ENCODE results near the gene CHAC1.

CHAC1 gene

DNA sequence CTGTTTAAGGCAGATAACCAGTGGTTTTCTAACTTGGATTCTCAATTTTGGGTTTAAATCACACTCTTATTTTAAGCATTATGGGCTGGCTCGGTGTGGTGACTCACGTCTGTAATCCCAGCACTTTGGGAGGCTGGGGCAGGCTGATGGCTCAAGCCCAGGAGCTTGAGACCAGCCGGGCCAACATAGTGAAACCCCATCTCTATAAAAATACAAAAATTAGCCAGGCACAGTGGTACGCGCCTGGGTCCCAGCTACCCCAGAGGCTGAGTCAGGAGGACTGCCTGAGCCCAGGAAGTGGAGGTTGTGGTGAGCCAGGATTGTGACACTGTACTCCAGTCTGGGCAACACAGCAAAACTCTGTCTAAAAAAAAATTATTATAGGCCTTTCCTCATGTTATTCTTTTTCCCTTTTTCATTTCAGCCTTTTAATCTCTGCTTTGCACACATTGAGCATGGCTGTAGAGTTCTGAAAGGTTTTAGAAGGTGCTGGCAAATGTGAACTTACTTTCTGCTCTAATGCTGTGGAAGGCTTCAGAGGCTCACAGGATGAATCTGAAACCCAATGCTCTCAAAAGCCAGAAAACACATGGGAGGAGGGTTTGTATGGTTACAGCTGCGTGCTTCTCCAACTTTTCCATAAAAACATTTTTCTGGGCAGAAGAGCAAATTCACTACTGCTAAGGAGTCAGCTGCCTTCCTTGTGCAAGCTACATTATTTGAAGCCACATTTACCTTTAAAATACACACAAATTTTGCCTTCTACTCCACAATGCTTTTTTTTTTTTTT is 32.5 kb downstream of the CHAC1 start:
- intact Hi-C loops (cut with micrococcal nuclease) = no loop called here
- peaks cover 100% of the 10 kb centered on the region for H3K36me3 Mint-ChIP-seq (ENCODE audit: low read depth)
- no peaks in the 10 kb centered on the region for H3K9me3 Mint-ChIP-seq
- H3K4me3 Mint-ChIP-seq = no peak overlapping the region
- no peaks in the 10 kb centered on the region for H3K4me1 Mint-ChIP-seq (ENCODE audit: low read depth)
- H3K27ac Mint-ChIP-seq = no peak overlapping the region
- H3K27me3 Mint-ChIP-seq = no peaks in the 10 kb centered on the region

DNA sequence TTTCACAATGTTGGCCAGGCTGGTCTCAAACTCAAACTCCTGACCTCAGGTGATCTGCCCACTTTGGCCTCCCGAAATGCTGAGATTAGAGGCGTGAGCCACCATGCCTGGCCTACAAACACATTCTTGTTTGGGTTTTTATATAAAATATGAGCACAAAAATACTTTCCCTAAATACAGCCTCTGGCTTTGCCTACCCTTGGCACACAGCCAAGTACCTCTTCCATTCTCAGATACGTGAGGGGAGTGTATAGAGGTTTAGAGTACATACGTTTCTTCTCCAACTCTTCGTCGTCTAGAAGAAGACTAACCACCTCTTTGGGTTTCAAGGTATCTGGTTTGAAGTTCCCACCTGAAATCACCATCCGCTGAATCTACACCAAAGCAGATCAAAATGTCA is 33.5 kb downstream of the CHAC1 start:
- no peaks in the 10 kb centered on the region for H3K27me3 Mint-ChIP-seq
- peaks cover 100% of the 10 kb centered on the region for H3K36me3 Mint-ChIP-seq (ENCODE audit: low read depth)
- H3K9me3 Mint-ChIP-seq = no peaks in the 10 kb centered on the region
- no peak overlapping the region for H3K27ac Mint-ChIP-seq
- H3K4me3 Mint-ChIP-seq = no peak overlapping the region
- intact Hi-C loops (cut with micrococcal nuclease) = no loop called here
- H3K4me1 Mint-ChIP-seq (ENCODE audit: low read depth) = no peaks in the 10 kb centered on the region

DNA sequence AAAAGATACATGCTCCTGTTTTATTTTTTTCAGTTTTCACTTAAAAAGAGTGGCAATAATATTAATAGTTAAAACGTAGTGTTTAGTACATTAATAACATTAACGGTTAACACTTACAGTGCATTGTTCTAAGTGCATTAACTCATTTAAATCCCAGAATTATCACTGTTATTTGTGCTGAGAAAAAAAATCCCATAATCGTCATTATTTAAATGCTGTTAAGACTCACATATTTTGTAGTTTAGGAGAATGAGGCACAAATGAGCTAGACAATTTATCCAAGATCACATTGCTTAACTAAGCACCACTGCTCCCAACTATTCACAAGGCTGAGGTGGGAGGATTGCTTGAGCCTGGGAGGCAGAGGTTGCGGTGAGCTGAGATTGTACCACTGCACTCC is 34.9 kb downstream of the CHAC1 start:
- no peak overlapping the region for H3K27ac Mint-ChIP-seq
- no peaks in the 10 kb centered on the region for H3K4me1 Mint-ChIP-seq (ENCODE audit: low read depth)
- H3K36me3 Mint-ChIP-seq (ENCODE audit: low read depth) = peaks cover 100% of the 10 kb centered on the region
- no peak overlapping the region for H3K4me3 Mint-ChIP-seq
- no peaks in the 10 kb centered on the region for H3K9me3 Mint-ChIP-seq
- H3K27me3 Mint-ChIP-seq = no peaks in the 10 kb centered on the region
- intact Hi-C loops (cut with micrococcal nuclease) = no loop called here

DNA sequence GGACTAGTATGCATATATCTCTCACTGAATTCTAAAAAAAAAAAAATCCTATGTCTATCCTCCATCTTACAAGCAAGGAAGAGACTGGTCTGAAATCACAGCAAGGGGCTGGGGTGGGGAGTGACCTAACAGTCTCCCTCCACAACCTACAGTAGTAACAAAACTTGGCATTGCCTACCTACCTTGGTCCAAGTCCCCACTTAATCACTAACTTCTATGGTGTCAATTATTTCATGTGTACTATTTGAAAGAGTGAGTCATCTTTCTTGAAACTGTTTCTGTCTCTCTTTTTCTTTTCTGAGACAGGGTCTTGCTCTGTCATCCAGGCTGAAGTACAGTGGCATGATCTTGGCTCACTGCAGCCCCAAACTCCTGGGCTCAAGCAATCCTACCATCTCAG is 36.8 kb downstream of the CHAC1 start:
- Mint-ChIP-seq H3K9me3 (no peaks in the 10 kb centered on the region), H3K27me3 (no peaks in the 10 kb centered on the region), H3K4me3 (no peak overlapping the region), H3K27ac (no peak overlapping the region), H3K4me1 (ENCODE audit: low read depth) (no peaks in the 10 kb centered on the region), H3K36me3 (ENCODE audit: low read depth) (peaks cover 100% of the 10 kb centered on the region)
- intact Hi-C loops (cut with micrococcal nuclease) = no loop called here

DNA sequence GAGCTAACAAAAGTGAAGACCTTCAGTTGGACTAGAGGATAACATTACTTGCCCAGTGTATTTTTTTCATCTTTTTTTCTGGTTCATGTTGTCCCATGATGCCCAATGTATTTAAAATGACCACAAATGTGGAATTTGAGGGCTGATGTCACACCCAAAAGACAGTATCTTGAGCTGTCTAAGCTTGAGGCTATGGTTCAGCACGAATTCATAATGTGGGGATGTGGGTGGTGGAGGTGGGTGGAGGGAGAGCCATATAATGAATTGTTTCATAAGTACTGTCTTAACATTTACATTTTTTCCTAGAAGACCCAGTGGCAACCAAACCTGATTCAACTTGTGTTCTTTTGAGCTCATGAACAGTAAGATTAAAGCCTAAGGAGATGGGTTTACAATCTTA is 37.5 kb downstream of the CHAC1 start:
- Mint-ChIP-seq H3K4me1 (ENCODE audit: low read depth) (no peaks in the 10 kb centered on the region), H3K27me3 (no peaks in the 10 kb centered on the region), H3K4me3 (no peak overlapping the region), H3K9me3 (no peaks in the 10 kb centered on the region), H3K27ac (no peak overlapping the region), H3K36me3 (ENCODE audit: low read depth) (peaks cover 100% of the 10 kb centered on the region)
- intact Hi-C loops (cut with micrococcal nuclease) = no loop called here

DNA sequence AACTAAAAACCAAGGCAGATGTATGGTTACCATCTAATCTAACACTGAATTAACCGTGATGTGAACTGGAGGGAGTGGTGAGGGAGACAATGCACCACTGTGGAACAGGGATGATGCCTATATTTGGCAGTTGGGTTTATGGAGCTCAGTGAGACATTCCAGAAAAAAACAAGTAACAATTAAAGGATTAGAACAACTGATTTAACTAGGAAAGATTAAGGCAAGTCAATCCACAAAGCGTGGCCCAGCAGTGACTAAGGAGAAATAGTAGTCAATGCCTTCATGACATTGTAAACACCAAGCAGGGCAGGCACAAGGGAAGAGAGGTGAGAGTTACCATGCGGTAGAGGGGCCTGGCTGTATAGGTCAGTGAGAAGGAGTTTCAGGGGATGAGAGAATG is 38.1 kb downstream of the CHAC1 start:
- intact Hi-C loops (cut with micrococcal nuclease) = no loop called here
- Mint-ChIP-seq H3K4me3 (no peak overlapping the region), H3K36me3 (ENCODE audit: low read depth) (peaks cover 100% of the 10 kb centered on the region), H3K27ac (no peak overlapping the region), H3K27me3 (no peaks in the 10 kb centered on the region), H3K4me1 (ENCODE audit: low read depth) (no peaks in the 10 kb centered on the region), H3K9me3 (no peaks in the 10 kb centered on the region)

DNA sequence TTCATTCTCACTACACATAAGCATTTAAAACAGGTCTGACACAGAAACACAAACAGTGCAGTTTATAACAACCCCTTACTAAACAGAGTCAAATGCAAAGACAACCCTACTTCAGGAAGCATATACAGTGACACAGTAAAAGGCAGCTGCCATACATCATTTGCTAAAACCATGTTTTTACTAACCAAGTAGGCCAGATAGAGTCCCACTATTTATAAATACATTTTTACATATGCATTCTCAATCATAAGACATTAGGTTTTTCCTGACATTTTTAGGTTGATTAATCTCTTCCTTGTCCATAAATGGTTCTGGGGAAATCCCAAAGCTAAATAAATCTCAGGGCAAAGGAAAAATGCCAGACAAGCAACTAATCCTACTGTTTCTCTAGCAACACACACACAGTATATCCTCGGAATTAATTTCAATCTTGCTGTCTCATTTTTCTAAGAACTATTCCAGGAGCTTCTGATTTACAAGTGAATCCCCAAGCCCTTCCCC is 39.0 kb downstream of the CHAC1 start:
- peaks cover 100% of the 10 kb centered on the region for H3K36me3 Mint-ChIP-seq (ENCODE audit: low read depth)
- intact Hi-C loops (cut with micrococcal nuclease) = no loop called here
- no peak overlapping the region for H3K4me3 Mint-ChIP-seq
- H3K27me3 Mint-ChIP-seq = no peaks in the 10 kb centered on the region
- no peaks in the 10 kb centered on the region for H3K4me1 Mint-ChIP-seq (ENCODE audit: low read depth)
- no peaks in the 10 kb centered on the region for H3K9me3 Mint-ChIP-seq
- H3K27ac Mint-ChIP-seq = no peak overlapping the region

DNA sequence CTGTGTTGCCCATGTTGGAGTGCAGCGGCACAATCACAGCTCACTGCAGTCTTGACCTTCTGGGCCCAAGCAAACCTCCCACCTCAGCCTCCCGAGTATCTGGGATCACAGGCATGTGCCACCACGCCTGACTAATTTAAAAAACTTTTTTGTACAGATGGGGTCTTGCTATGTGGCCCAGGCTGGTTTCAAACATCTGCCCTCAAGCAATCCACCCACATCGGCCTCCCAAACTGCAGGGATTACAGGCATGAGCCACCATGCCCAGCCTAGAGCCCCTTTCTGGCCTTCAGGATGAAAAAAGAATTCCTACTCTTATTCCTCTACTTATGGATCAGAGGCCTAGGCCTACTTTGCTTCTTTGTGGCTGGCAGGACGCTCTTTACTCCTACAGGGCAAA is 39.6 kb downstream of the CHAC1 start:
- H3K4me3 Mint-ChIP-seq = no peak overlapping the region
- H3K36me3 Mint-ChIP-seq (ENCODE audit: low read depth) = peaks cover 99% of the 10 kb centered on the region
- H3K4me1 Mint-ChIP-seq (ENCODE audit: low read depth) = no peaks in the 10 kb centered on the region
- H3K27me3 Mint-ChIP-seq = no peaks in the 10 kb centered on the region
- H3K27ac Mint-ChIP-seq = no peak overlapping the region
- H3K9me3 Mint-ChIP-seq = no peaks in the 10 kb centered on the region
- intact Hi-C loops (cut with micrococcal nuclease) = no loop called here

DNA sequence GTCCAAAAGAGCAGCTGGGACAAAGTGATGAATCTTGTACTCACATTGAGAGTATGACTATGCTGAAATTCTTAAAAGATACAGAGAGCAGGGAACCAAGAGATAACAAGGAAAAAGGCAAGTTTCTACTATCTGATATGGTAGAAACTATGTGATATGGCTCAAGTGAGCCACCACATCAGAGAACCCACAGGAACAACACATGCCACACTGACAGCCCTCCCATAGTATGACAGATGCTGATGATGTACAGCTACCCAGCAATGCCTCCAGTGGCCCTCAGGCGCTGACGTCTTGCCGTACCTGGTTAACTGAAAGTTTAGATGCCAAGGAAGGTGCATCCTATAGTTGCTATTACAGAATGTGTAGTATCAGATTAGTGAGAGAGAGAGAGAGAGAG is 42.4 kb downstream of the CHAC1 start:
- intact Hi-C loops (cut with micrococcal nuclease) = no loop called here
- no peak overlapping the region for H3K4me3 Mint-ChIP-seq
- H3K4me1 Mint-ChIP-seq (ENCODE audit: low read depth) = no peaks in the 10 kb centered on the region
- H3K27me3 Mint-ChIP-seq = no peaks in the 10 kb centered on the region
- H3K27ac Mint-ChIP-seq = no peak overlapping the region
- H3K9me3 Mint-ChIP-seq = no peaks in the 10 kb centered on the region
- H3K36me3 Mint-ChIP-seq (ENCODE audit: low read depth) = peaks cover 92% of the 10 kb centered on the region

DNA sequence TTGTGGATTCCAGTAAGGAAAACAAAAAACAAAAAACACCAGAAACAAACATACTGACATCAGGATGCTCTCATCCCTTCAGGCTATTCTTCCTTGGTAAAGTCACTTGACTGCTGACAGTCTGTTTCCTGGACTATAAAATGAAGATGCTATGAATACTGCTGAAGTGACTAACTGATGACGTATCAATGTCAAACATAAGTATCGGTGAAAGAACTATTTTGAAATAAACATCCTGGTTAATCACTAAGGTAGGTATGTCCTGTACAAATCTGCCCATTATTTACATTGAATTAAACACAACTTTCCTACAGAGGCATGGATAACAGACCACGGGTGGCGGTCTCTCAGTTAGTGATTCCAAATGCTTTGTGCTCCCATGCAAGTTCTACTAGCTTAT is 45.9 kb downstream of the CHAC1 start:
- no peaks in the 10 kb centered on the region for H3K27me3 Mint-ChIP-seq
- peaks cover 86% of the 10 kb centered on the region for H3K36me3 Mint-ChIP-seq (ENCODE audit: low read depth)
- H3K4me3 Mint-ChIP-seq = no peak overlapping the region
- H3K9me3 Mint-ChIP-seq = no peaks in the 10 kb centered on the region
- H3K4me1 Mint-ChIP-seq (ENCODE audit: low read depth) = no peaks in the 10 kb centered on the region
- H3K27ac Mint-ChIP-seq = no peak overlapping the region
- intact Hi-C loops (cut with micrococcal nuclease) = no loop called here

DNA sequence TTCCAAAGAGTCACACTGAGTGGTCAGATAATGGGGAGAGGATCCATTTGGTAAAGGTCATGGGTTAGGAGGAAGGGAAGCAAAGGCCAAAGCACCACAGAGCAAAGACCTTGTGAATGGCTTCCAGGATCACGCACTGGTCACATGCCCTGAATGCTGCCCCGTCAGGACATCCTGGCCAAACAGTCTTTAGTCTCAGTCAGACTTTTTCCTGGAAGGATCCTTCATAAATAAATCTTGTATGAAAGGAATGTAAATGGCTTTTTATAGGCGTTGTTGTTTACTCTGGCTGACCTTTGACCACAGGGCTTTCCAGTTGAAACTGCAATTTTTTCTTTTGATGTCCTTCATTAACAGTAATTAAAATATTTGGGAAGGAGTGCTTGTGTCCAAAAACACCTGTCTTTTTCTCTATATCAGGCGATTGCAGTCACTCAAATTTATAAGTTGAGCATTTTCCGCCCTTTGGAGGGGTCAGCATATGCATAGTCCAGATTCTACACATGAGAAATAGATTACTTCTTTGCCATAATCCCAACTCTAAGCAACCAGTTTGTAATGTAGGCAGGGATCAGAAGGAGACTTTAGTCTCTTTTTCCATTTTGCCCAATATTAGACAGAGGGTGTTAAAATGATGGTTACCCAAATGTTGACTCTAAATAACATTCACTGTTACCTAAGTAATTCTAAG is 48.4 kb downstream of the CHAC1 start:
- Mint-ChIP-seq H3K4me1 (ENCODE audit: low read depth) (no peaks in the 10 kb centered on the region), H3K36me3 (ENCODE audit: low read depth) (peaks cover 84% of the 10 kb centered on the region), H3K27me3 (no peaks in the 10 kb centered on the region), H3K27ac (no peak overlapping the region), H3K4me3 (no peak overlapping the region), H3K9me3 (no peaks in the 10 kb centered on the region)
- intact Hi-C loops (cut with micrococcal nuclease) = no loop called here

DNA sequence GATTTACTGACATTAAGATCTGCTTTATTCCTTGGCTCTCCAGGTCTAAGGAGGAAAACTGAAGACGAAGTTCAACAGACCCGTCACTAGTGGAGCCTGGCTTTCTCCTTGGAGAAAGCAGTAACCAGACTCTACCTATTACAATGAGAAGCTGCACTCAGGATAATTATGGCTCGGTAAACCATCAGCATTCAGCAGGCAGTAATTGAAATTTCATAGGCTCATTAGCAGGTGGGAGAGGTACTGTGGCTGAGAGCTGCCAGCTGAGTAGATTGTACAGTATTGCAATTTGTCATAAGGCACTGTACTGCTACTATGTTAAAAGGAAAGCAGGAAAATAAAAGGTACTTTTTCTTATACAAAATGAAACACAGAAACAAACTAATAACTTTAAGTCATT is 51.2 kb downstream of the CHAC1 start:
- H3K4me1 Mint-ChIP-seq (ENCODE audit: low read depth) = no peaks in the 10 kb centered on the region
- no peaks in the 10 kb centered on the region for H3K27me3 Mint-ChIP-seq
- H3K9me3 Mint-ChIP-seq = no peaks in the 10 kb centered on the region
- H3K4me3 Mint-ChIP-seq = no peak overlapping the region
- H3K27ac Mint-ChIP-seq = no peak overlapping the region
- peaks cover 90% of the 10 kb centered on the region for H3K36me3 Mint-ChIP-seq (ENCODE audit: low read depth)
- intact Hi-C loops (cut with micrococcal nuclease) = no loop called here
